H1 (cell line): ENCODE data around the gene NSD2. TPM values are rescaled to one million over a fixed set of nuclear protein-coding genes. Genes with fewer than 3 reads are reported as not detected.

Experiments used
- CTCF ChIA-PET: fragments of 300-600 bp; sonication (Branson Sonifier 250); formaldehyde crosslinking; loops from one replicate; lab custom pipeline; 2021; ENCODE audit not compliant: partially characterized antibody; lab: Charles Lee
- POLR2A ChIA-PET: fragments of 300-600 bp; sonication (Branson Sonifier 250); formaldehyde crosslinking; loops from one replicate; lab custom pipeline; 2021; ENCODE audit warnings: inconsistent platforms; ENCODE audit not compliant: partially characterized antibody; lab: Charles Lee
- DNase-seq, 2 experiments: peaks; one replicate each; pipeline versions ENCODE4 v3.0.0 to v3.0.0-alpha.2; 2010 to 2022; ENCODE audit warnings: low spot score in 2 of 2, low read depth in 1 of 2, mixed read lengths in 1 of 2
- FAIRE-seq: peaks from 2 replicates; lab custom pipeline; 2011; peaks lifted over from hg19 to GRCh38; lab: Jason Lieb, UNC
- H2AFZ ChIP-seq: 2 replicates; pipeline ENCODE4 v1.8.1; 2012; ENCODE audit warnings: low read length, inconsistent platforms
- H2AK5ac ChIP-seq: 2 replicates; pipeline ENCODE4 v1.6.1; 2013; ENCODE audit warnings: low read depth, low read length
- H2BK120ac ChIP-seq: replicated peaks from 2 replicates; pipeline ENCODE3; 2013; ENCODE audit warnings: low read depth, low read length, inconsistent platforms
- H2BK12ac ChIP-seq: 2 replicates; pipeline ENCODE4 v1.6.1; 2013; ENCODE audit warnings: low read depth, low read length
- H2BK15ac ChIP-seq: 2 replicates; pipeline ENCODE4 v1.6.1; 2013; ENCODE audit warnings: low read length
- H2BK20ac ChIP-seq: 2 replicates; pipeline ENCODE4 v1.6.1; 2013; ENCODE audit warnings: low read length
- H2BK5ac ChIP-seq: 2 replicates; pipeline ENCODE4 v1.6.1; 2013; ENCODE audit warnings: low read depth, low read length
- H3K14ac ChIP-seq: 2 replicates; pipeline ENCODE4 v1.6.1; 2013; ENCODE audit warnings: inconsistent platforms; ENCODE audit not compliant: insufficient read length
- H3K18ac ChIP-seq: 2 replicates; pipeline ENCODE4 v1.6.1; 2013; ENCODE audit warnings: low read length; ENCODE audit errors: extremely low read depth
- H3K23ac ChIP-seq: 2 replicates; pipeline ENCODE4 v1.6.1; 2013; ENCODE audit warnings: inconsistent platforms; ENCODE audit not compliant: insufficient read length
- H3K23me2 ChIP-seq: 2 replicates; pipeline ENCODE4 v1.6.1; 2013; ENCODE audit warnings: low read depth, low read length
- H3K27ac ChIP-seq: 2 replicates; pipeline ENCODE4 v1.6.1; 2011; ENCODE audit warnings: low read depth, low read length, inconsistent platforms
- H3K27me3 ChIP-seq, 4 experiments: replicated peaks in 1 of 4; 1 replicate in 1 of 4; 2 replicates in 3 of 4; pipeline versions ENCODE4 v1.6.1 to v1.8.1; 2011 to 2013; ENCODE audit warnings: low read length in 3 of 4, mild to moderate bottlenecking in 3 of 4, inconsistent platforms in 2 of 4, mixed read lengths in 2 of 4, moderate library complexity in 1 of 4; ENCODE audit not compliant: control insufficient read depth in 3 of 4, insufficient read depth in 3 of 4; ENCODE audit errors: extremely low read depth in 1 of 4
- H3K36me3 ChIP-seq, 4 experiments: 2 replicates each; pipeline versions ENCODE4 v1.6.1 to v1.8.1; 2011 to 2013; ENCODE audit warnings: mild to moderate bottlenecking in 4 of 4, low read length in 3 of 4, moderate library complexity in 2 of 4, control low read depth in 1 of 4, inconsistent platforms in 1 of 4; ENCODE audit not compliant: insufficient read depth in 4 of 4, control insufficient read depth in 2 of 4
- H3K4ac ChIP-seq: replicated peaks from 2 replicates; pipeline ENCODE3; 2013; ENCODE audit warnings: low read length, low read depth, mixed read lengths, inconsistent platforms; ENCODE audit not compliant: insufficient read length
- H3K4me1 ChIP-seq, 4 experiments: replicated peaks in 1 of 4; 1 replicate in 1 of 4; 2 replicates in 3 of 4; pipeline versions ENCODE4 v1.6.1 to v1.8.1; 2011 to 2013; ENCODE audit warnings: low read length in 3 of 4, inconsistent platforms in 2 of 4, mixed read lengths in 1 of 4; ENCODE audit not compliant: insufficient read depth in 4 of 4, control insufficient read depth in 3 of 4
- H3K4me2 ChIP-seq, 2 experiments: 2 replicates each; pipeline versions ENCODE4 v1.6.1 to v1.8.1; 2011 to 2013; ENCODE audit warnings: low read depth in 2 of 2, low read length in 2 of 2, control low read depth in 1 of 2, inconsistent platforms in 1 of 2, mild to moderate bottlenecking in 1 of 2; ENCODE audit not compliant: insufficient read depth in 1 of 2
- H3K4me3 ChIP-seq, 4 experiments: fragments of 200-600, 300-600 bp in 1 of 4; sonication (generic), shearing (Covaris generic), sonication (Bioruptor Twin) in 1 of 4; 2 replicates each; pipeline versions ENCODE4 v1.5.1 to v1.8.1; 2011 to 2016; ENCODE audit warnings: low read length in 4 of 4, low read depth in 3 of 4, control low read depth in 2 of 4, inconsistent platforms in 2 of 4, mild to moderate bottlenecking in 2 of 4, mixed read lengths in 1 of 4, moderate library complexity in 1 of 4; ENCODE audit not compliant: insufficient read depth in 2 of 4; ENCODE audit errors: extremely low read depth in 1 of 4
- H3K56ac ChIP-seq: replicated peaks from 2 replicates; pipeline ENCODE3; 2013; ENCODE audit warnings: low read depth, mild to moderate bottlenecking, mixed read lengths, low read length, inconsistent platforms; ENCODE audit not compliant: insufficient read length
- H3K79me1 ChIP-seq: 2 replicates; pipeline ENCODE4 v1.6.1; 2013; ENCODE audit warnings: low read depth, low read length, control low read depth
- H3K79me2 ChIP-seq, 2 experiments: 2 replicates each; pipeline versions ENCODE4 v1.6.1 to v1.8.1; 2012 to 2013; ENCODE audit warnings: low read length in 2 of 2, mild to moderate bottlenecking in 2 of 2, inconsistent platforms in 1 of 2; ENCODE audit not compliant: insufficient read depth in 2 of 2, control insufficient read depth in 1 of 2
- H3K9ac ChIP-seq, 4 experiments: replicated peaks in 1 of 4; 1 replicate in 1 of 4; 2 replicates in 3 of 4; pipeline versions ENCODE4 v1.6.1 to v1.8.1; 2011 to 2013; ENCODE audit warnings: low read depth in 3 of 4, low read length in 3 of 4, control low read depth in 2 of 4, mild to moderate bottlenecking in 2 of 4, moderate library complexity in 2 of 4, inconsistent platforms in 1 of 4; ENCODE audit errors: extremely low read depth in 1 of 4
- H3K9me3 ChIP-seq, 2 experiments: 2 replicates each; pipeline versions ENCODE4 v1.6.1 to v1.8.1; 2012 to 2013; ENCODE audit warnings: mild to moderate bottlenecking in 2 of 2, moderate library complexity in 2 of 2, control low read depth in 1 of 2, inconsistent platforms in 1 of 2, low read depth in 1 of 2, low read length in 1 of 2, mixed read lengths in 1 of 2; ENCODE audit not compliant: insufficient read depth in 2 of 2
- H4K20me1 ChIP-seq, 2 experiments: replicated peaks in 1 of 2; 2 replicates each; pipeline versions ENCODE3 to v1.8.1; 2011 to 2013; ENCODE audit warnings: inconsistent platforms in 2 of 2, low read length in 2 of 2, mild to moderate bottlenecking in 1 of 2; ENCODE audit not compliant: insufficient read depth in 2 of 2, control insufficient read depth in 1 of 2
- H4K5ac ChIP-seq: 2 replicates; pipeline ENCODE4 v1.6.1; 2013; ENCODE audit warnings: low read length, low read depth, mixed read lengths, inconsistent platforms; ENCODE audit not compliant: insufficient read length
- H4K8ac ChIP-seq: 2 replicates; pipeline ENCODE4 v1.8.0; 2013; ENCODE audit warnings: mild to moderate bottlenecking, moderate library complexity, low read length, inconsistent platforms; ENCODE audit not compliant: insufficient read depth; ENCODE audit errors: extremely low read depth
- H4K91ac ChIP-seq: replicated peaks from 2 replicates; pipeline ENCODE3; 2013; ENCODE audit warnings: low read length, mixed read lengths, inconsistent platforms; ENCODE audit not compliant: insufficient read length
- ATF2 ChIP-seq: IDR thresholded peaks from 2 replicates; pipeline ENCODE4 v1.6.1; 2012; ENCODE audit warnings: low read length, inconsistent platforms
- HDAC2 ChIP-seq, 2 experiments: fragments of 300-600 bp in 1 of 2; sonication (generic) in 1 of 2; IDR thresholded peaks; 2 replicates each; pipeline ENCODE4 v1.6.1; 2011 to 2012; ENCODE audit warnings: low read depth in 2 of 2, low read length in 2 of 2, mild to moderate bottlenecking in 2 of 2, moderate library complexity in 2 of 2, borderline replicate concordance in 1 of 2, inconsistent platforms in 1 of 2
- POLR2A ChIP-seq, 2 experiments: IDR thresholded peaks; 1 replicate in 1 of 2; 2 replicates in 1 of 2; pipeline ENCODE4 v1.6.1; 2011; ENCODE audit warnings: low read depth in 2 of 2, low read length in 2 of 2, mild to moderate bottlenecking in 2 of 2; ENCODE audit errors: control extremely low read depth in 1 of 2
- SAP30 ChIP-seq: fragments of 300-600 bp; sonication (generic); IDR thresholded peaks from 2 replicates; pipeline ENCODE4 v1.7.1; 2012; ENCODE audit warnings: low read length, moderate library complexity, mild to moderate bottlenecking, inconsistent platforms; ENCODE audit not compliant: insufficient read depth, insufficient replicate concordance
- WGBS, 2 experiments: shearing (Covaris generic) in 1 of 2; methylation state at CpG; one replicate each; pipeline versions ENCODE4 v1.1.6 to v1.1.7; 2013 to 2015; ENCODE audit warnings: low lambda C conversion rate in 2 of 2, mixed read lengths in 2 of 2, inconsistent platforms in 1 of 2, low coverage in 1 of 2, missing lambda C conversion rate in 1 of 2; ENCODE audit not compliant: insufficient replicate concordance in 2 of 2, insufficient coverage in 1 of 2, insufficient read length in 1 of 2; ENCODE audit errors: extremely low coverage in 1 of 2, missing lambda C conversion rate in 1 of 2; 5-methylcytosine and 5-hydroxymethylcytosine counted together
- polyA plus RNA-seq, 7 experiments: library from polyadenylated mRNA; depleted of rRNA in 3 of 7; stranded (reverse) in 5 of 7; unstranded in 2 of 7; fragments of >200 nt in 5 of 7; fragments of 200-250 nt in 2 of 7; gene quantifications; 1 replicate in 5 of 7; 2 replicates in 1 of 7; 4 replicates in 1 of 7; pipeline versions ENCODE4 v1.2.1 to v1.2.3, GENCODE V29; 2011 to 2013; ENCODE audit warnings: missing spikeins in 2 of 7, mixed read lengths in 2 of 7
- total RNA-seq: library from RNA; stranded (reverse); fragmentation: NEBNext Ultra II Directional; extraction: Animal tissue kit (Norgen Biotek cat#: 25700); gene quantifications from 2 replicates; pipeline ENCODE4 v1.2.1, GENCODE V29; 2021

NSD2 gene
- total and polyA plus RNA-seq, 2 of the 8 experiments (the other 6 are each of a cell fraction or from before 2014, with no cell fraction given) = 26.7 to 129 TPM

GRCh38 chr4:1980561-1981041, 109.4 kb downstream of the NSD2 start:
- Histone ChIP-seq H3K79me2 (no peaks in the 10 kb centered on the region), H2AFZ (no peak overlapping the region), H3K9ac (no peak overlapping the region), H3K4me2 (no peak overlapping the region), H2BK15ac (no peak overlapping the region), H3K79me1 (no peaks in the 10 kb centered on the region), H3K23ac (no peak overlapping the region), H3K14ac (no peak overlapping the region), H3K9me3 (no peaks in the 10 kb centered on the region), H3K56ac (no peak overlapping the region), H3K23me2 (no peaks in the 10 kb centered on the region), H2BK5ac (no peak overlapping the region), H3K27ac (no peak overlapping the region), H3K4me3 (no peak overlapping the region), H3K27me3 (no peaks in the 10 kb centered on the region), H2BK120ac (no peak overlapping the region), H3K4ac (no peak overlapping the region), H2BK20ac (no peak overlapping the region), H4K91ac (no peak overlapping the region), H4K8ac (no peak overlapping the region), H3K18ac (no peak overlapping the region), H2BK12ac (no peak overlapping the region), H4K20me1 (peaks cover 0 to 27% of the 10 kb centered on the region in 2 experiments), H3K4me1 (no peaks in the 10 kb centered on the region; a peak in 1 of 7 replicates), H2AK5ac (no peak overlapping the region), H4K5ac (no peak overlapping the region), H3K36me3 (peaks cover 20 to 81% (median 61%) of the 10 kb centered on the region in 4 experiments)
- DNase-seq = no peak
- no peak for TF ChIP-seq SAP30
- TF ChIP-seq HDAC2 (IDR thresholded peaks at IDR 0.05; ENCODE audit: borderline replicate concordance in 1 of 2, low read depth in 2 of 2, low read length in 2 of 2) = no peak
- TF ChIP-seq ATF2 = no peak
- TF ChIP-seq POLR2A (IDR thresholded peaks at IDR 0.05; ENCODE audit: control extremely low read depth in 1 of 2, low read depth in 2 of 2, low read length in 2 of 2) = no peak
- POLR2A ChIA-PET = no interaction called here
- CTCF ChIA-PET = interaction anchor here (0.7 kb wide), 1 partner anchor 83 kb away, joined by 3 read pairs; no protein-coding TSS in a partner anchor
- WGBS, 2 experiments = 90% methylated on average over 16 of the region's 16 CpGs; no CpG with 5 or more reads in 1 of the 2 experiments
- FAIRE-seq = no peak
